PC-9 (cell line): ENCODE data around the gene SLC5A9. TPM values are rescaled to one million over a fixed set of nuclear protein-coding genes. Genes with fewer than 3 reads are reported as not detected.
"Not testable (repeated sequence)": the region's sequence is repeated elsewhere in the genome, so short reads cannot be mapped to it uniquely, and the experiment has no call there.

Experiments
- BruUV-seq: library from RNA; stranded (reverse); fragments of 400-500 nt; replicated peaks from 2 replicates; lab custom pipeline; 2021; lab: Mats Ljungman, UMichigan
- CTCF ChIA-PET: fragments of 300-600 bp; sonication (Branson Sonifier 250); formaldehyde crosslinking; loops from one replicate; lab custom pipeline; 2022; ENCODE audit warnings: antibody characterized with exemption; lab: Charles Lee
- POLR2A ChIA-PET: fragments of 300-600 bp; sonication (Branson Sonifier 250); formaldehyde crosslinking; loops from one replicate; lab custom pipeline; 2022; ENCODE audit warnings: antibody characterized with exemption; ENCODE audit not compliant: unreplicated experiment; lab: Charles Lee
- DNase-seq, 2 experiments: peaks; one replicate each; pipeline versions ENCODE4 v3.0.0 to v3.0.0-alpha.2; 2015 to 2022; ENCODE audit warnings: mixed read lengths in 1 of 2
- H2AFZ ChIP-seq: fragments of 200-600 bp; sonication (generic); 2 replicates; pipeline ENCODE4 v1.8.1; 2017; ENCODE audit warnings: antibody characterized with exemption
- H3F3A ChIP-seq: fragments of 200-600 bp; sonication (generic); 2 replicates; pipeline ENCODE4 v1.8.1; 2017; ENCODE audit warnings: antibody characterized with exemption, mild to moderate bottlenecking, low read depth; ENCODE audit not compliant: insufficient read depth
- H3K27ac ChIP-seq: fragments of 200-600 bp; sonication (generic); 2 replicates; pipeline ENCODE4 v1.6.1; 2016; ENCODE audit warnings: mixed run types
- H3K27me3 ChIP-seq: fragments of 200-600 bp; sonication (generic); 2 replicates; pipeline ENCODE4 v1.6.1; 2016; ENCODE audit warnings: low read depth, mixed run types; ENCODE audit not compliant: insufficient read depth
- H3K36me3 ChIP-seq: fragments of 200-600 bp; sonication (generic); 2 replicates; pipeline ENCODE4 v1.6.1; 2016; ENCODE audit warnings: low read depth, mixed run types
- H3K4me1 ChIP-seq: fragments of 200-600 bp; sonication (generic); replicated peaks from 2 replicates; pipeline ENCODE4 v1.6.1; 2016; ENCODE audit warnings: mixed run types; ENCODE audit not compliant: insufficient read depth
- H3K4me2 ChIP-seq: fragments of 200-600 bp; sonication (generic); 2 replicates; pipeline ENCODE4 v1.6.1; 2017; ENCODE audit warnings: mixed run types
- H3K4me3 ChIP-seq: fragments of 200-600 bp; sonication (generic); 2 replicates; pipeline ENCODE4 v1.6.1; 2016; ENCODE audit warnings: mixed run types
- H3K79me2 ChIP-seq: fragments of 200-600 bp; sonication (generic); 2 replicates; pipeline ENCODE4 v1.6.1; 2017; ENCODE audit warnings: low read depth, mixed run types
- H3K9me2 ChIP-seq: fragments of 200-600 bp; sonication (generic); 2 replicates; pipeline ENCODE4 v1.8.1; 2017; ENCODE audit warnings: mild to moderate bottlenecking; ENCODE audit not compliant: insufficient read depth
- H3K9me3 ChIP-seq: fragments of 200-600 bp; sonication (generic); 2 replicates; pipeline ENCODE4 v1.8.1; 2016; ENCODE audit warnings: low read depth; ENCODE audit not compliant: insufficient read depth
- H4K20me1 ChIP-seq: fragments of 200-600 bp; sonication (generic); 2 replicates; pipeline ENCODE4 v1.8.1; 2017; ENCODE audit not compliant: insufficient read depth
- EZH2 ChIP-seq: fragments of 200-600 bp; sonication (generic); IDR thresholded peaks from 2 replicates; pipeline ENCODE4 v1.8.0; 2017; ENCODE audit warnings: antibody characterized with exemption, low read depth
- intact Hi-C: fragments of 100-400 bp; cut with micrococcal nuclease; formaldehyde crosslinking; loops from one replicate; pipeline ENCODE4 v1.10.0; 2022; ENCODE audit not compliant: unreplicated experiment
- total RNA-seq: library from RNA; stranded (reverse); gene quantifications from 2 replicates; pipeline ENCODE4 v1.2.3, GENCODE V29; 2021
- TF ChIP-seq, protein P1 (sequence below): fragments of 200-600 bp; sonication (generic); conservative IDR thresholded peaks from 2 replicates; pipeline ENCODE4 v1.6.1; 2017; ENCODE audit warnings: mixed run types, antibody characterized with exemption, mild to moderate bottlenecking, moderate library complexity

The SLC5A9 gene
- total RNA-seq, 1 experiment from 2014 or later: not detected

DNA sequence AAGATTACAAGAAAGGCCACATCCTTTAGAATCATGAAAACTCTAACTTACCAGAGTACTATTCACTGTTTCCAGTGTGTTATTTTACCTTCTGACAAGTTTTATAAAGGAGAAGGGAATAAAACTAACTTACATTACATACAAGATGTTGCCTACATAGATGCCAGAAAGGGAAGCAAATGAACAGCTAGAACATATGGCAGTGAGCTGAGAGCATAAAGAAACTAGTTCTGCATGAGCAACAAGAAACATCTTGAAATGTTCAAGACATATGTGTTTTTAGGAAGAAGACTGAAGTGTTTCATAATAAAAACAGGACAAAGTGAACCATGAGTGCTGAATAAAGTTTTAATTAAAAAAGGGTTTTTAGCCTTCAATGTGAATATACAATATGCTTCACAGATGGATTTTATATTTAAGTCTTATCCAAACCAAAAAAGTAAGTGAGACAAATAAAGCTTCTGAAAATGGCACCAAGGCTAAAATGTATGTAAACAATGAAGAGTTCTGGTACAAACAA, 39.4 kb downstream of the SLC5A9 start:
- TF ChIP-seq EZH2: no peak
- TF ChIP-seq, protein P1, sequence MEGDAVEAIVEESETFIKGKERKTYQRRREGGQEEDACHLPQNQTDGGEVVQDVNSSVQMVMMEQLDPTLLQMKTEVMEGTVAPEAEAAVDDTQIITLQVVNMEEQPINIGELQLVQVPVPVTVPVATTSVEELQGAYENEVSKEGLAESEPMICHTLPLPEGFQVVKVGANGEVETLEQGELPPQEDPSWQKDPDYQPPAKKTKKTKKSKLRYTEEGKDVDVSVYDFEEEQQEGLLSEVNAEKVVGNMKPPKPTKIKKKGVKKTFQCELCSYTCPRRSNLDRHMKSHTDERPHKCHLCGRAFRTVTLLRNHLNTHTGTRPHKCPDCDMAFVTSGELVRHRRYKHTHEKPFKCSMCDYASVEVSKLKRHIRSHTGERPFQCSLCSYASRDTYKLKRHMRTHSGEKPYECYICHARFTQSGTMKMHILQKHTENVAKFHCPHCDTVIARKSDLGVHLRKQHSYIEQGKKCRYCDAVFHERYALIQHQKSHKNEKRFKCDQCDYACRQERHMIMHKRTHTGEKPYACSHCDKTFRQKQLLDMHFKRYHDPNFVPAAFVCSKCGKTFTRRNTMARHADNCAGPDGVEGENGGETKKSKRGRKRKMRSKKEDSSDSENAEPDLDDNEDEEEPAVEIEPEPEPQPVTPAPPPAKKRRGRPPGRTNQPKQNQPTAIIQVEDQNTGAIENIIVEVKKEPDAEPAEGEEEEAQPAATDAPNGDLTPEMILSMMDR: no peak
- Histone ChIP-seq H3K36me3 (no peaks in the 10 kb centered on the region), H3K27me3 (no peaks in the 10 kb centered on the region), H3K4me3 (no peak overlapping the region), H3K79me2 (no peaks in the 10 kb centered on the region), H3K9me3 (no peaks in the 10 kb centered on the region), H4K20me1 (no peaks in the 10 kb centered on the region), H3K9me2 (no peaks in the 10 kb centered on the region), H3K27ac (no peak overlapping the region), H2AFZ (no peak overlapping the region), H3K4me1 (no peaks in the 10 kb centered on the region), H3F3A (no peaks in the 10 kb centered on the region), H3K4me2 (no peak overlapping the region)
- intact Hi-C loops: no loop called here
- ChIA-PET POLR2A (no interaction called here), CTCF (no interaction called here)
- no TSS peak for BruUV-seq
- no peak for DNase-seq

DNA sequence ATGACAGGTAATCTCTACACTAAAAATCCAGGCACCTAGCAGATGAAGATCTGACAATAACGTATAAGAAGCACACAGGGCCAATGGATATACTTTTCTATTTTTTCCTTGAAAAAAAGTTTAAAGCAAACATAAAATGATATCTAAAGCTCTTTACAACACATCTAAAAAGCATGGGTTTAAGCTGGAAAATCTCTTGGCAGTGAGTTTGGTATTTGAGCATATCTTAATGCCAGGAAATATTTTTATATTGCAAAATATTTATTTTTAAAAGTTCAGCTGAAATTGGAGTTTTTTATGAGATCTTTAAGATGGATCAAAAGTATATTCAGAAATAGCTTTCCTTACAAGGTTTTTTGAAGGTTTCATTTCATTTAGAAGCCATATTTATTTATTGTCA, 40.5 kb downstream of the SLC5A9 start:
- H3K9me3 ChIP-seq: no peaks in the 10 kb centered on the region
- H4K20me1 ChIP-seq: no peaks in the 10 kb centered on the region
- H3K4me2 ChIP-seq: no peak overlapping the region
- POLR2A ChIA-PET: no interaction called here
- CTCF ChIA-PET: no interaction called here
- H3K4me1 ChIP-seq: no peaks in the 10 kb centered on the region
- H3F3A ChIP-seq: no peaks in the 10 kb centered on the region
- no TSS peak for BruUV-seq
- no peaks in the 10 kb centered on the region for H3K36me3 ChIP-seq
- H3K27ac ChIP-seq: no peak overlapping the region
- no peak overlapping the region for H2AFZ ChIP-seq
- H3K4me3 ChIP-seq: no peak overlapping the region
- TF ChIP-seq EZH2: no peak
- TF ChIP-seq, protein P1: no peak
- no peaks in the 10 kb centered on the region for H3K79me2 ChIP-seq
- intact Hi-C loops: no loop called here
- no peaks in the 10 kb centered on the region for H3K9me2 ChIP-seq
- no peaks in the 10 kb centered on the region for H3K27me3 ChIP-seq
- DNase-seq: no peak

DNA sequence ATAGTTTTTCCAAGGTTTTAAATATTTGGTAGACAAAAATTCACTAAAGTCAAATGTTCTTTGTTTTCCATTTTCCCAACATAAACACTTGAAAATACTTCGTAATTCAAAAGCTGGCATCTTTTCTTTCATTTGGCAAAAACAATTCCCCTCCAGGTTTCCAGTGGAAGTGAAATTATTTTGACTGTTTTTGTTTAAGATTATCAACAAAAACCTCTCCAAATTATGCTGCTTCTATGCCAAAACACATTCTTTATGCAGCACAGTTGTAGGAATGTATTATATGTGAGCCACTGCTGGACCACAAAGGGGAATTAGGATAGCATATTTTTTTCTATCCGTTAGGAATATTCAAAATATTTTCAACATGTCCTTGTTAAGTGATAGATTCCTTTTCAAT, 44.1 kb downstream of the SLC5A9 start:
- TF ChIP-seq, protein P1: no peak
- no peak for TF ChIP-seq EZH2
- Histone ChIP-seq H3K4me1 (no peaks in the 10 kb centered on the region), H4K20me1 (no peaks in the 10 kb centered on the region), H3K4me2 (no peak overlapping the region), H3K9me3 (no peaks in the 10 kb centered on the region), H3K79me2 (no peaks in the 10 kb centered on the region), H3K27me3 (peaks cover 2% of the 10 kb centered on the region; the same call in 1 of the 2 replicates), H3K36me3 (no peaks in the 10 kb centered on the region), H3F3A (no peaks in the 10 kb centered on the region), H3K4me3 (no peak overlapping the region), H3K27ac (no peak overlapping the region), H3K9me2 (no peaks in the 10 kb centered on the region), H2AFZ (no peak overlapping the region)
- ChIA-PET CTCF (no interaction called here), POLR2A (no interaction called here)
- intact Hi-C loops: no loop called here
- BruUV-seq: no TSS peak
- no peak for DNase-seq

DNA sequence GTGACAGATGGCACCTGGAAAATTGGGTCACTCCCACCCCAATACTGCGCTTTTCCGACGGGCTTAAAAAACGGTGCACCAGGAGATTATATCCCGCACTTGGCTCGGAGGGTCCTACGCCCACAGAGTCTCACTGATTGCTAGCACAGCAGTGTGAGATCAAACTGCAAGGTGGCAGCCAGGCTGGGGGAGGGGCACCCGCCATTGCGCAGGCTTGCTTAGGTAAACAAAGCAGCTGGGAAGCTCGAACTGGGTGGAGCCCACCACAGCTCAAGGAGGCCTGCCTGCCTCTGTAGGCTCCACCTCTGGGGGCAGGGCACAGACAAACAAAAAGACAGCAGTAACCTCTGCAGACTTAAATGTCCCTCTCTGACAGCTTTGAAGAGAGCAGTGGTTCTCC, 54.9 kb downstream of the SLC5A9 start:
- POLR2A ChIA-PET, DNase-seq, BruUV-seq, H3K27ac ChIP-seq, H3K27me3 ChIP-seq, H3K9me3 ChIP-seq, intact Hi-C loops, H4K20me1 ChIP-seq, H3K4me3 ChIP-seq, H3K9me2 ChIP-seq, H3K4me1 ChIP-seq, H3K79me2 ChIP-seq, H2AFZ ChIP-seq, H3K36me3 ChIP-seq, H3F3A ChIP-seq, CTCF ChIA-PET, H3K4me2 ChIP-seq: not testable (repeated sequence)

DNA sequence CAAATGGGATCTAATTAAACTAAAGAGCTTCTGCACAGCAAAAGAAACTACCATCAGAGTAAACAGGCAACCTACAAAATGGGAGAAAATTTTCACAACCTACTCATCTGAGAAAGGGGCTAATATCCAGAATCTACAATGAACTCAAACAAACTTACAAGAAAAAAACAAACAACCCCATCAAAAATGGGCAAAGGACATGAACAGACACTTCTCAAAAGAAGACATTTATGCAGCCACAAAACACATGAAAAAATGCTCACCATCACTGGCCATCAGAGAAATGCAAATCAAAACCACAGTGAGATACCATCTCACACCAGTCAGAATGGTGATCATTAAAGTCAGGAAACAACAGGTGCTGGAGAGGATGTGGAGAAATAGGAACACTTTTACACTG, 59.8 kb downstream of the SLC5A9 start:
- H3K36me3 ChIP-seq, H3K79me2 ChIP-seq, H3K9me3 ChIP-seq, H3K27me3 ChIP-seq, H2AFZ ChIP-seq, H3K4me1 ChIP-seq, BruUV-seq, H3K4me2 ChIP-seq, POLR2A ChIA-PET, intact Hi-C loops, CTCF ChIA-PET, H3K9me2 ChIP-seq, H4K20me1 ChIP-seq, H3K4me3 ChIP-seq, DNase-seq, H3F3A ChIP-seq, H3K27ac ChIP-seq: not testable (repeated sequence)
